Measurements from ENCODE around the gene THNSL1.

GRCh38 chr10:24974976-24975375 lies 41.4 kb upstream of the THNSL1 start:
- TF ChIP-seq CTCF (IDR thresholded peaks at IDR 0.05), result no peak
- no peak for TF ChIP-seq REST (IDR thresholded peaks at IDR 0.05; ENCODE audit: insufficient read depth in 1 of 2, low read depth in 2 of 2, low read length in 1 of 2)
- TF ChIP-seq TCF7L2 (IDR thresholded peaks at IDR 0.05; ENCODE audit: low read depth, low read length), result no peak
- TF ChIP-seq POLR2AphosphoS5 (IDR thresholded peaks at IDR 0.05; ENCODE audit: low read depth, low read length), result no peak
- no peak for TF ChIP-seq SIN3A (IDR thresholded peaks at IDR 0.05; ENCODE audit: borderline replicate concordance, insufficient read depth, low read depth, low read length)

Data from Panc1 (cell line).